GM18951 (cell line): Measurements from ENCODE around the gene PIK3R1.

Source experiments
- POLR2A ChIP-seq: IDR thresholded peaks from 4 replicates; pipeline ENCODE4 v1.6.1; 2011; ENCODE audit warnings: mild to moderate bottlenecking; ENCODE audit not compliant: insufficient read length, insufficient read depth; ENCODE audit errors: extremely low read depth
- in situ Hi-C: fragments of 300-500 bp; cut with MboI; formaldehyde crosslinking; loops from one replicate; pipeline ENCODE4 v1.12.0; 2022; ENCODE audit warnings: low sequenced_read_pairs, mixed read lengths, inconsistent platforms; ENCODE audit not compliant: unreplicated experiment

PIK3R1 gene

DNA sequence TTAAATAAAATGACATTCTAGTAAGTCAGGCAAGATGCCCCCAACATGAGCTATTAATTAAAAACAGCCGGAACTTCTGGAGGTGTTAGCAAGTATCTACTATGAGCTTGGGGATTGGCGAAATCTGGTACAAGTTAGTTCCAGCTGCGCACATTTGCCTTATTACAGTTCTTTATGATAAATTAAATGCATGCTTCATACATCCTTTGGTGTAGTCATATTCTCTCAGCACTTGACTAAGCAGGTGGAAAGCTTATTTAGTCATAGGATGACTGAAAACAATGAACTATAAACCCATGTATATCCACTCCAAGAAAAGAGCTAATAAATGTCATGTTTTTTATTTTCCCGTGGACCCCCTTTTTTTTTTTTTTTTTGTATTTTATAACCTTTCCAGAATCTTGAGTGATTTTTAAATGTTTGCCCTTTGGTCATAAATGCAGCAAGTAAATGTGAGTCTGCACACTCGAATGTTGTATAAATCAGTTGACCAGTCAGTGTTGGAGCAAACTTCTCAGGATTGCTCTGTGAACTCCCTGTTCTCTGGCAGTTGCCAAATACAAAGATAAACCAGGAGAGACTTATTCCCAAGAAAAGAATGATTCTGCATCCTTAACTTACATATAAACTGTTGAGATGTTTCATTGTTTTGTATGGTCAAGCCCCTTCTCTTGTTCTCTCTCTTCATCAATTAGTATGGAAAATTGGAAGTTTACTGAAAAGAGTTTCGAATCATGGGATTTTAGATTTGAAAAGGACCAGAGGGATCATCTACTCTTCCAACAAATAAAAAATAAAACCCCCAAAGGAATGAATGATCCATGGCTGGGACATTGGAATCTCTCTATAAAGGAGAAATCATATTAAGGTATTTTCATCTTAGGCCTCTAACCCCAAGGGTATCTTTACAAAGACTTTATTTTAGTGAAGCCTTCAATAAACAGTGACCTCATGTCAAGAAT, 38.3 kb downstream of the PIK3R1 start:
- no peak for TF ChIP-seq POLR2A
- in situ Hi-C loops: loop anchor here (5.0 kb wide), 1 partner anchor 1007 kb away; no protein-coding TSS in a partner anchor

DNA sequence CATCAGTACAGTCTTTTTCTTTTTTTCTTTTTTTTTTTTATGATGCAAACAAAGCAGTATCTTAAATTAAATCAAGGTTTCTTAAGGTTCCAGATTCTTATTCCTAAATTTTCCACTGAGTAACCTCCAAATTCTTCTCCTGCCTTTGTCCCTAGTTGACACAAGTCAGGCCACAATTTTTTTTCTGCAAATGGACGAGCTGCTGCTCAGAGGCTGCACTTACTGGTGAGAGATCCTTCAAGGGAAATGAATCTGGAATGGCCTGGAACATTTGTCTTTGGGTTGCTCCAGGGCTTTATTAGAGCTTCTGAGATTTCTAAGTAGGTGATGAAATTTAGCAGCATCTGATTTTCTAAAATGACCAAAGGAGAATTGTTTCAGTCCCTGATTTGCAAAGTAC, 39.3 kb downstream of the PIK3R1 start:
- no peak for TF ChIP-seq POLR2A
- in situ Hi-C loops: loop anchor here (5.0 kb wide), 1 partner anchor 1008 kb away; no protein-coding TSS in a partner anchor

DNA sequence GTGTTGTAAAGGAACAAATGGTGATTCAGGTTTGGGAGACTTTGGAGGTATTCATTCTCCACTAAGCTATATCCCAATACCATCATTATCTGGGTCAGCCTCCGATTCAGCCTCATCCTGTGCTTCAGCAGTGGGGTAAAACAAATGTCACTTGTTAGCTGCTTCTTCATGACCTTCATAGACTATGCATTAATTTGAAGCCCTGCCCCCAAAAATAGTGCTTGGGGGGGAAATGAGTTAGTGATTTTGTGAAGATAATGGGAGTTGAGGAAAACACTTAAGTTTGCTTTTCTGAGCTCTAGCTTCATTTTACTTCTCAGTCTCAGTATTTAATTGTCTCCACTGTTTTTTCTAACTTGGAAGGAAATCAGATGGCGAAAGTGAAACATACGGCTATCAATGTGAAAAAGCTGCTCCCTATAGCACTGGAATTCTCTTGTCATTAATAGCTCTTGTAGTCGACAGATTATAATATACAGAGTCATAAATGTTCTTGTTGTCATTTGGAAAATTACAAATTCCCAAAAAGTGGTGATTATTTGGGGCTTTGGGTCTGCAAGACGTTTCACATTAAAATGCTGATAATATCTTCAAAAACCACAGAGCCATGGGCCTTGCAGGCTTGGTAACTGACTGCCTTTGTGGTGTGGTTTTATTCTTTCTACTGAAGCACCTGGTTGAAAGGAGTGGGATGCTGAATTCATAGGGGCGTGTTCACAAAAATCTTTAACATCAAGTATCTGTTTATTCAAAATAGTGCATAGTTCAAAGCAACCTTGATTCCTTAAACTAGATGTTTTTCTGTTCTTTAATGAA, 40.0 kb downstream of the PIK3R1 start:
- no peak for TF ChIP-seq POLR2A
- in situ Hi-C loops: no loop called here

DNA sequence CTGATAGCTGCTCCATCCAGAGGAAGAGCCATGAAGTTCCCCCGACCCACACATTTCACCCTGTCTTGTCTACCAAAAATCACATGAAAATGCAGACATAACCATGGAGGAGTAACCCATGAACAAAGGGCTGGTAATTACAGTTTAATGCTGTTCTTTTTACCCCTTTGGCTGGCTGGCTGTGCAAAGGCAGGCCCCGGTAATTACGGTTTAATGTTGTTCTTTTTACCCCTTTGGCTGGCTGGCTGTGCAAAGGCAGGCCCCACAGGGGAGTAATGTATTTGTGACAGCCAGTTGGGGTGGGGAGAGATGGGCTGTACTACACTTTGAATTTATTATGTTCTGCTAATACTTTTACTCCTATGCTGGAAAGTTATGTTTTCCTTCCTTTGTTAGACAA, 41.7 kb downstream of the PIK3R1 start:
- TF ChIP-seq POLR2A: no peak
- in situ Hi-C loops: no loop called here

DNA sequence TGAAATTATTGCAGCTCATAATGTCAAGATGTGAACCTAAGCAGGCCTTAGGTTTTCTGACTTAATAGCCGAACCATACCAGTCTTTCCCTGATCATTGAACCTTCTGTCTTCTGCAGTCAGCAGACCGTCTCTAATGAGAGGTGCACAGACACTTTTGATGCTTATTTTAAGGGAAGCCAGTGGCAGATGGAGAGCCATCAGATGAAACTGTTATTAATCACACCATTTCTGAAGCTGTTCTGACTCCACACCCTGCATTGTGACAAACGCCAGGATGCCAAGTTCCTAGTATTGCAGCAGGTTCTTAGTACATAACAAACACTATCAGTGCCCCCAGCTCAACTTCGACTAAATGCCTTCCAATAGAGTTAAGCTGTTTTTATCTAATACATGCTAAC, 43.0 kb downstream of the PIK3R1 start:
- TF ChIP-seq POLR2A: no peak
- in situ Hi-C loops: no loop called here

DNA sequence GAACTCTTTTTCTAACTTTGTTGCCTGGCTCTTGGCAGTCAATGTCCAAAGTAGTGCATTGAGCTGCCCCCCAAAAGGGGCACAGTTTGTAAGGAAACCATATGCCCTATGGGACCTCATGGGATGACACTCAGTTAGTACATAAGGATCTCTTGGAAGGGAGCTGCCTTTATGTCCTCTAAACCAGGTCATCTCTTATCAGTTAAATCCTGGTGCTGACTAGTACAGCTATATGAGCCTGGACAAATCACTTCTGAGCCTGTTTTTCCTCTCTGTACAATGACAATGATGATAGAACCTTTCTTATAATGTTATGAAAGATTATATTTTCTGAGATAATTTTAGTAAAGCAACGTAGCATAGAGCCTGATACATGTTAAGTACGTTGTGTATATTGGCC, 44.1 kb downstream of the PIK3R1 start:
- no peak for TF ChIP-seq POLR2A
- in situ Hi-C loops: no loop called here

DNA sequence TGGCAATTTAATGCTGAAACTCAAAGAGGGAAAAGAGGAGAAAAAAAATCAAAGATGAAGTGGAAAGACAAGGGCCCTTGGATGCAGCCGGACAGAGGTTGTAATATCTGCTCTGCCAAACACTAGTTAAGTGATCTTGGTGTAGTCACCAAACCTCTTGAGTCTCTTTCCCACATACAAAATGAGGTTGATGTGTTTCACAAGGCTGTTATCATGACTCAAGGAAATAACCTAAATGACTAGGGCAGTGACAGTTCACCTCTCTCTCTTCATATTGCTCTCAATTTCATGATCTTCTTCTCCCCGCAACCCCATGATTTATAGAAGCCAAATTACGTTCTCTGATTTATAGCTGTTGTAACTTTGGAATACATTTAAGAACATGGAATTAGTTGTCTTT, 44.9 kb downstream of the PIK3R1 start:
- in situ Hi-C loops: no loop called here
- no peak for TF ChIP-seq POLR2A

DNA sequence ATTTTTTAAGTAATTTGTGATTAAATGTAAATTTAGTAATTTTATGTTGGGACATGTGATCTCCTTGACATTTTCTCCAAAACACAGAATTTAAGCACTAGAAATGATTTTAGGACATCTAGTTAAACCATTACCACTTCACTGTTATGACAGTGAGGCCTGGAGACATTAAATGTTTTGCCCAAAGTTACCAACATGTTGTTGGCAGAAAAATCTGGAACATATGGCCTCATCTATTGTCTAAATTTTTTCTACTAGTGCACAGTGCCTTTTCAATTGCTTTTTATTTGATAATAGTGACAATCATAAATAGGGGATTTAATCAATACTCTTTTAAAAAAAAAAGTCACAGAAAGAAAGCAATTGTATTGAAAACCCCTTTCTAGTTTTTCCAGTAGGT, 45.6 kb downstream of the PIK3R1 start:
- in situ Hi-C loops: no loop called here

DNA sequence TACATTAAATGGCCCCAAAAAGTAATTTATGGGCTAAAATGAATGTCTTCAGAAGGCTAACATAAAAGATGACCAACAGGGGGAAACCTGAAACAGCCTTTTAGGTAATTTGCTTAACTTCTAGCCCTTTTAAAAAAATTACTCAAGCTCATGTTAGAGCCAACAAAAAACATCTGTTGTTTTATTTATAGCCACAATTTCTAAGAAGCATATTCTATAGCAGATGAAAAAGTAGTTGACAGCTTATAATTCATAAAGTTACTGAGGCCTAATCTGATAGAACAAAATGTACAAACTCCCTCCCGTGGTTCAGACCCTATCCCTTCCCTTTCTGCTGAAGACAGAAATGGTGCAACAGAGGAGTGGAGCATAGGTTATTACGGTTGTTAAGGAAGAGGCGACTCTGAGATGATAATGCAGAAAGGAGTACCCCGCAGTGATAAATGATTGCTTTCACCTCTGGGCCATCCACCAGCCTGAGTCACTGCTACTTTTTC, 46.1 kb downstream of the PIK3R1 start:
- TF ChIP-seq POLR2A: no peak
- in situ Hi-C loops: no loop called here

More for the DNA sequence above, 45.6 kb downstream of the PIK3R1 start:
- no peak for TF ChIP-seq POLR2A

DNA sequence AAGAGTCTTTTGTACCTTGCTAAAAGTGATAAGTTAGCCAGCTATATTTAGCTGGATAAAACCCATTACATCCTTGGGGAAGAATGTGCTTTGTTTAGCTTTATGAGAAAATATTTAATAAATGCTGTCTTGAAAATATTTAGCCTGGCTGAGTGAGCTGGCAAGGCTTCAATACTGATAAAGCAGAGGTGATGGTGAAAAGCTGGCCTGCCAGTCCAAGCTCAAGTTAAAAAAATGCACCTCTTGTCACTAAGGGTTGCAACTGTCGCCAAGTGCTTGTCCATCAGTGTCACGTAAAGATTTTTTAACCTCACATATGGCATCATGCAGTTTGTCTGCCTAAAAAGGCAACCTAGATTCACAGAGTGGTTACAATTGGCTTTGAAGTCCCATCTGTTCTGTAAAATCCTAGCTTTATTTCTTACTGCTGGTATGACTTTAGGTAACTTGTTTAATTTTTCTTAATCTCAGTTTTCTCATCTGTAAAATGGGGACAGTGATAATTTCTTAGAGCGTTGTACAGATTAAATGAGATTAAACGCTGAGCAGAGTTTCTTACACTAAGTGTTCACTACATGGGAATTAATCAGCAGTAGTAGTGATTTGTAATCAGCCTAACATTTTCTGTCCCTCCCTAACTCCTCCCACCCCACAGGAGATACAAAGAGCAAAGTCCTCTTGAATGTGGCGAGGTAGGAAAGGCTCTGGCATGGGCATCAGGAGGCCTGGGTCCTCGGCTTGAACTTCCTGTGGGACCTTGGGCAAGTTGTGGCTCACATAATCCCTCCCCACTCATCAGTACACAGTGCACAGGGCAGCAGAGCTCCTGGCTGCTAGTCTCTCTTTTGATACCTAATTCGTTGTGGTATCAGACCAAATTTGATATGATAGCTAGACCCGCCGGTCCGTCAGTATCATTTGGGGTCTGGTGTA, 48.7 kb downstream of the PIK3R1 start:
- TF ChIP-seq POLR2A: no peak
- in situ Hi-C loops: no loop called here

DNA sequence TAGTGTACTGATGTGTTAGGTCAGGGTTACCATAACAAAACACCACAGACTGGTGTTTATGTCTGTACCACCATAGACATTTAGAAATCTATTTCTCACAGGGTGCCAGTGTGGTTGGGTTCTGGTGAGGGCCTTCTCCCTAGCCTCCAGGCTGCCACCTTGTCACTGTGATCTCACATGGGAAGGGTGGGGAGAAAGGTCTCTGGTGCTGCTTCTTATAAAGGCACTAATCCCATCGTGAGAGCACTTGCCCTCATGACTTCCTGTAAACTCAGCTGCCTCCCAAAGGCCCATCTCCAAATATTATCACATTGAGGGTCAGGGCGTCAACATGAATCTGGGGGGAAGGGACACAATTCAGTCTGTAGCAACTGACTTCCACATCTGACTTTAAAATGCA, 49.8 kb downstream of the PIK3R1 start:
- in situ Hi-C loops: no loop called here
- no peak for TF ChIP-seq POLR2A

DNA sequence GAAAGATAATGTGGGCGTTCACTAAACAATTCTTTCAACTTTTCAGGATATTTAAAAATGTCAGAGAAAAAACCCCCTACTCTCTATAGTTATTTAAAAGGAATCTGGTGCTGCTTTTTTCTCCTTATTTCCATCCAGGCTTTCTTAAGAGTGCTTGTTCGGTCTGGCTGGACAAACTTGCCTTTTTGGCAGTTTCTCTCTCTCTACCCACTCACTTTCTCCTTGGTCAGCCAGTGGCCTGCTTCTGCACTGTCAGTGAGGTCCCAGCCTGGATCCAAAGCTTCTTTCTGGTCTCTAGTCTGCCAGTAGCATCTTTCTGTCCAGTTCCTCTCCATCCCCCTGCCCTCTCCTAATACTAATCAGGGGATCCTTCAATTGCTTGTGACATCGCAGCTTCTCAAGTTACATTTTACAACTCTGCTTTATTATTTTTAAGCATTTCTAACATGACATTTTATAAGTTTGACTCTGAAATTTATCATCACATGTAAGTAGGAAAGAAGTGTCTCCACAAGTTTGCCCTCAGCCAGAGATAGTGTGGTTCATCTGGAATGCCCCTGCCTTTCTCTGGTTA, 50.4 kb downstream of the PIK3R1 start:
- in situ Hi-C loops: no loop called here
- TF ChIP-seq POLR2A: no peak
